H1 (cell line): ENCODE results near the gene KANSL1L. TPM values are rescaled to one million over a fixed set of nuclear protein-coding genes. Genes with fewer than 3 reads are reported as not detected.

Experiments
- BCL11A ChIP-seq, 2 experiments: IDR thresholded peaks; one replicate each; pipeline ENCODE4 v1.6.1; 2011; ENCODE audit warnings: low read depth in 2 of 2, low read length in 2 of 2, mild to moderate bottlenecking in 2 of 2
- CBX5 ChIP-seq: fragments of 300-800, 300-1000 bp; sonication (generic); IDR thresholded peaks from 2 replicates; pipeline ENCODE4 v1.7.1; 2016; ENCODE audit warnings: antibody characterized with exemption, low read length, low read depth
- CHD1 ChIP-seq: IDR thresholded peaks from 2 replicates; pipeline ENCODE4 v1.6.1; 2012; ENCODE audit warnings: low read depth, low read length, improper control_type of control experiment
- CHD2 ChIP-seq: IDR thresholded peaks from 2 replicates; pipeline ENCODE4 v1.6.1; 2012; ENCODE audit warnings: low read length, improper control_type of control experiment
- CREB1 ChIP-seq: IDR thresholded peaks from 2 replicates; pipeline ENCODE4 v1.6.1; 2012; ENCODE audit warnings: inconsistent platforms
- E2F6 ChIP-seq: IDR thresholded peaks from 2 replicates; pipeline ENCODE4 v1.6.1; 2012; ENCODE audit warnings: inconsistent platforms
- EP300 ChIP-seq, 2 experiments: IDR thresholded peaks; 1 replicate in 1 of 2; 2 replicates in 1 of 2; pipeline ENCODE4 v1.6.1; 2011 to 2012; ENCODE audit warnings: low read depth in 2 of 2, low read length in 2 of 2, mild to moderate bottlenecking in 2 of 2, borderline replicate concordance in 1 of 2, inconsistent platforms in 1 of 2, moderate library complexity in 1 of 2
- GTF2F1 ChIP-seq: IDR thresholded peaks from 2 replicates; pipeline ENCODE4 v1.6.1; 2012; ENCODE audit warnings: low read depth, low read length, improper control_type of control experiment, borderline replicate concordance
- HDAC2 ChIP-seq, 2 experiments: fragments of 300-600 bp in 1 of 2; sonication (generic) in 1 of 2; IDR thresholded peaks; 2 replicates each; pipeline ENCODE4 v1.6.1; 2011 to 2012; ENCODE audit warnings: low read depth in 2 of 2, low read length in 2 of 2, mild to moderate bottlenecking in 2 of 2, moderate library complexity in 2 of 2, borderline replicate concordance in 1 of 2, inconsistent platforms in 1 of 2
- JUN ChIP-seq: IDR thresholded peaks from 2 replicates; pipeline ENCODE4 v1.6.1; 2011; ENCODE audit warnings: low read depth, mild to moderate bottlenecking, improper control_type of control experiment, low read length
- JUND ChIP-seq: IDR thresholded peaks from 2 replicates; pipeline ENCODE4 v1.6.1; 2011; ENCODE audit warnings: mild to moderate bottlenecking, improper control_type of control experiment, low read length
- KDM5A ChIP-seq: fragments of 200-600 bp; IDR thresholded peaks from 2 replicates; pipeline ENCODE4 v1.7.1; 2012; ENCODE audit warnings: mild to moderate bottlenecking, low read length, inconsistent platforms, mixed read lengths
- MAFK ChIP-seq: IDR thresholded peaks from 2 replicates; pipeline ENCODE4 v1.6.1; 2012; ENCODE audit warnings: low read depth, mild to moderate bottlenecking, improper control_type of control experiment, low read length
- MAX ChIP-seq: IDR thresholded peaks from 2 replicates; pipeline ENCODE4 v1.6.1; 2012; ENCODE audit warnings: inconsistent platforms
- NRF1 ChIP-seq: IDR thresholded peaks from 2 replicates; pipeline ENCODE4 v1.6.1; 2011; ENCODE audit warnings: mild to moderate bottlenecking, low read depth, low read length, improper control_type of control experiment
- POLR2A ChIP-seq, 2 experiments: IDR thresholded peaks; 1 replicate in 1 of 2; 2 replicates in 1 of 2; pipeline ENCODE4 v1.6.1; 2011; ENCODE audit warnings: low read depth in 2 of 2, low read length in 2 of 2, mild to moderate bottlenecking in 2 of 2; ENCODE audit errors: control extremely low read depth in 1 of 2
- POU5F1 ChIP-seq: IDR thresholded peaks from 2 replicates; pipeline ENCODE4 v1.6.1; 2011; ENCODE audit warnings: low read depth, mild to moderate bottlenecking, low read length, moderate library complexity
- RFX5 ChIP-seq: IDR thresholded peaks from 2 replicates; pipeline ENCODE4 v1.6.1; 2011; ENCODE audit warnings: low read depth, low read length, improper control_type of control experiment, borderline replicate concordance
- RXRA ChIP-seq: IDR thresholded peaks from 2 replicates; pipeline ENCODE4 v1.6.1; 2011; ENCODE audit warnings: low read depth, mild to moderate bottlenecking, low read length, moderate library complexity; ENCODE audit not compliant: insufficient read depth
- SAP30 ChIP-seq: fragments of 300-600 bp; sonication (generic); IDR thresholded peaks from 2 replicates; pipeline ENCODE4 v1.7.1; 2012; ENCODE audit warnings: low read length, moderate library complexity, mild to moderate bottlenecking, inconsistent platforms; ENCODE audit not compliant: insufficient read depth, insufficient replicate concordance
- SIRT6 ChIP-seq: IDR thresholded peaks from one replicate; pipeline ENCODE4 v1.7.1; 2012; ENCODE audit warnings: low read length, inconsistent platforms
- TCF12 ChIP-seq: IDR thresholded peaks from 2 replicates; pipeline ENCODE4 v1.6.1; 2011; ENCODE audit warnings: low read depth, mild to moderate bottlenecking, low read length
- polyA plus RNA-seq, 7 experiments: library from polyadenylated mRNA; depleted of rRNA in 3 of 7; stranded (reverse) in 5 of 7; unstranded in 2 of 7; fragments of >200 nt in 5 of 7; fragments of 200-250 nt in 2 of 7; gene quantifications; 1 replicate in 5 of 7; 2 replicates in 1 of 7; 4 replicates in 1 of 7; pipeline versions ENCODE4 v1.2.1 to v1.2.3, GENCODE V29; 2011 to 2013; ENCODE audit warnings: missing spikeins in 2 of 7, mixed read lengths in 2 of 7
- total RNA-seq: library from RNA; stranded (reverse); fragmentation: NEBNext Ultra II Directional; extraction: Animal tissue kit (Norgen Biotek cat#: 25700); gene quantifications from 2 replicates; pipeline ENCODE4 v1.2.1, GENCODE V29; 2021

Gene KANSL1L
- total and polyA plus RNA-seq, 2 of the 8 experiments (the other 6 are each of a cell fraction or from before 2014, with no cell fraction given): 5.4 to 17.2 TPM

GRCh38 chr2:210170446-210171303, 534 bp downstream of the KANSL1L start (continued):
- TF ChIP-seq MAFK (no peak), JUN (no peak), E2F6 (no peak), POU5F1 (no peak), POLR2A (IDR thresholded peaks at IDR 0.05; ENCODE audit: control extremely low read depth in 1 of 2, low read depth in 2 of 2, low read length in 2 of 2) (peak; percentile 46 to 66), GTF2F1 (no peak), CBX5 (no peak), MAX (peak; percentile 51), HDAC2 (IDR thresholded peaks at IDR 0.05; ENCODE audit: borderline replicate concordance in 1 of 2, low read depth in 2 of 2, low read length in 2 of 2) (no peak), JUND (no peak), SIRT6 (no peak), SAP30 (peak; percentile 75), EP300 (IDR thresholded peaks at IDR 0.05; ENCODE audit: borderline replicate concordance in 1 of 2, low read depth in 2 of 2, low read length in 2 of 2) (no peak), NRF1 (peak; percentile 67), CHD2 (no peak), BCL11A (IDR thresholded peaks at IDR 0.05; ENCODE audit: low read depth in 2 of 2, low read length in 2 of 2) (no peak), CREB1 (no peak), CHD1 (no peak), TCF12 (no peak), KDM5A (no peak), RFX5 (no peak), RXRA (no peak)
